Posterior cingulate gyrus (tissue), 11 donors: ENCODE measurements around the gene RAD51B.

Source experiments
- DNase-seq, 10 donors: peaks; one replicate each; pipeline versions ENCODE4 v3.0.0 to v3.0.0-alpha.2; 2020 to 2021; ENCODE audit warnings: mixed read lengths in 3 of 10
- intact Hi-C: fragments of 100-400 bp; cut with DNase I; formaldehyde crosslinking; loops from one replicate; pipeline ENCODE4 v1.15.1; 2023

RAD51B gene

DNA sequence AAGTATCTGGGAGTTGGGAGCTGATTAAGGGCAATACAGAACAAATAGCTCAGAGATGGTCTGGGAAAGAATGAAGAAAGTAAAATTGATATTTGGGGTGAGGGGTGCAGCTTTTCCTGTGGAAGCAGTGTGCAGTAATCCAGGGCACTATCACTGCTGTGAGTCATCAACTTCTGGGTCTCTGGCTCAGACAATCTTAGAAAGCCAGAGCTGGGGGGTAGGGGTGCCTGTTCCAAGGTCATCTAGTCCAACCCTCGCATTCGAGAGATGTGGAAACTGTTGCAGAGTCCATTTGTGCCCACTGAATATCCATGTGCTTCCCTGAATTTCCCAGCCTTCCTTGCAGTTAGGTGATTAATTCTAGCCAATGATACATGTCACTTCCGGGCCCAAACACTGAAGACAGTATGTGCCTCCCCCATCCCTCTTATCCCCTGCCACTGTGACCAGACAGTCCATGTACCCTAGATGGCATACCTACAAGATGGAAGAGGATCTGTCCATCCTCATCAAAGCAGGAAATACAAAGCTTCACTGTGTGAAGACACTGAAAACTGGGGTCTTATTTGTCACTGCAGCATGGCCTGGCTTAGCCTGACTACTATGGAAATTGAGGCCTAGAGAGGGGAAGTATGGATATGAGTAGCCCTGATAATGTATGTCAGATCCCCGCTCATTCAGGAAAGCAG lies 921.4 kb downstream of the RAD51B start:
- intact Hi-C loops: no loop called here
- no peak for DNase-seq

GRCh38 chr14:68741477-68741791 lies 921.9 kb downstream of the RAD51B start:
- intact Hi-C loops: no loop called here
- DNase-seq: no peak

- intact Hi-C loops: no loop called here
- DNase-seq: no peak
Measured at GRCh38 chr14:68741839-68742470, 922.4 kb downstream of the RAD51B start.

- no peak for DNase-seq
- intact Hi-C loops: no loop called here
Measured at GRCh38 chr14:68744613-68745012, 925.0 kb downstream of the RAD51B start.

- DNase-seq: no peak
- intact Hi-C loops: no loop called here
Measured at GRCh38 chr14:68747393-68747792, 927.8 kb downstream of the RAD51B start.

DNA sequence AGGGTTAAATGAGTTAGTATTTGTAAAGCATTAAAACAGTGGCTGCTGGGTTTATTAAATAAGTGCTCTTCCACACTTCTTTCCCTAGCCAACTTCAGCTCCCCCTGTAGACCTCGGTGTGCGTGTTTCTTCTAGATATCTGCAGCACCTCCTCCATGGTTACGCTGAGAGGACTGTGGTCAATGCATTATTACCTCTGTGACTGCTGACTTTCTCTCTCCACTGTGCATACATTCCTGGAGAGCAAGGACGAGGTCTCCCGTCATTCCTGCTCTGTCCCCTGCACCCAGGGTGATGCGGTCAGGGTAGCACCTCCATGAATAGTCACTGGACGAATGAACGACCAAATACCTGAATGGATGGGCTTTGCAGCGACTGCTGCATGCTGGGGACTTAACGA lies 928.7 kb downstream of the RAD51B start:
- intact Hi-C loops: no loop called here

GRCh38 chr14:68748691-68749090 lies 929.1 kb downstream of the RAD51B start:
- DNase-seq: no peak
- intact Hi-C loops: no loop called here

More for the DNA sequence above, 928.7 kb downstream of the RAD51B start:
- DNase-seq: no peak

DNA sequence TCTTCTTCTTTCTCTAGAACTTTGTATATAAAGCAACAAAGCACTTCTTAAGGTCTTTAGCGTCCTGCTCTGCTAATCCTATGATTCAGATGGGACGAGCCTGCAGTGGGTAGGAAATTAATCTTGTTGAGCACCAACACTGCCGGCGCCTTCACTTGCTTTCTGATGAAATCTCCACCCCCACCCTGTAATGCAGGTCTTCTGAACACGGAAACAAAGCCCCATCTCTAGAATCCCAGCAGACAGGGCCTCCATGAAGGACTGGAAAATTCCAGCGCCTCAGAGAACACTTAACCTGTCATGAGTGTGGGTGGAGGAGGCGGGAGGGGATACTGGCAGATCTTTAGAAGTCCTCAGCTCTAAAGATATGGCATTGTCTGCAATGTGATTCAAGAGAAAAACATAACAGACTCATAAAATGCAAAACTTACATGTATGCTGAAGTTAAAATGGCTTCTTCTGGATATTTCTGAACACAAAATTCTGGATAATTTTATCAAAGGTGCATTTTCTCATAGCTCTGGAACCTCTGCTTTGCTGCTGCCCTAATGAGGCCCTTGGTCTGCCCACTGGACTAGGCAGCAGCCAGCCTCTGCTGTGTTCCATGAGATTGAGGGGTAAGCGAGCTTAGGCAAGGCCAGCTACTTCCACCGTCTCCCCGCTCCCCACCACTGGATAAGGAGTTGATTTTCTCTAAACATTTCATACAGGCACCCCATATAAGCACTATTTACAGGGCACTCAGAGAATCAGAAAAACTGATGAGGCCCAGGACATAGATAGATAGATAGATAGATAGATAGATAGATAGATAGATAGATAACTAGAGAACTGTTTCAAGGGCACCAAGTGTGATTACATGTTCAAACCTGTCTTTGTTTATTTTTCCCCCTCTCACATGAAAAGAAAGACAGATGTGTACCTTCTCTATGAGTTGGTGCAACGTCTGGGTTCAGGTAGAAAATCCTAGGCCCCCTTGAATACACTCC lies 930.2 kb downstream of the RAD51B start:
- DNase-seq: peak in 1 of 10 donors; percentile 35

GRCh38 chr14:68752271-68753006 lies 932.9 kb downstream of the RAD51B start:
- intact Hi-C loops: no loop called here

More for the DNA sequence above, 930.2 kb downstream of the RAD51B start:
- intact Hi-C loops: no loop called here

DNA sequence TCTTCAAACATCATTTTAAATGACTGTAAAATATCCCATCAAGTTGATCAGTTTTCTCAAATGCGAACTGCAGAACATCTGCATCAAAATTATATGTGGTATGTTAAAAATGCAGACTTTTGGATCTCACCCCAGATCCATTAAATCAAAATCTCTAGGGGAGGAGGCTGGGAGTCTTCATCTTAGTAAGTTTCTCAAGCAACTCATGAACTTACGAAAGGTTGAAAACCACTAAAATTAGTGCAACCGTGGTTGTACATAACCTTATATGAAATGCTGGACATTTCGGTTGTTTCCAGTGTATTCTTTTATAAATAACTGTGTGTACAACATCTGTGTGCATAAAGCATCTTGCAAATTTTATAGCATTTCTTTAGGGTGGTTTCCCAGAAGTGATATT lies 934.1 kb downstream of the RAD51B start:
- intact Hi-C loops: no loop called here

More at GRCh38 chr14:68752271-68753006, 932.9 kb downstream of the RAD51B start:
- peak in 1 of 10 donors; percentile 6 for DNase-seq

DNA sequence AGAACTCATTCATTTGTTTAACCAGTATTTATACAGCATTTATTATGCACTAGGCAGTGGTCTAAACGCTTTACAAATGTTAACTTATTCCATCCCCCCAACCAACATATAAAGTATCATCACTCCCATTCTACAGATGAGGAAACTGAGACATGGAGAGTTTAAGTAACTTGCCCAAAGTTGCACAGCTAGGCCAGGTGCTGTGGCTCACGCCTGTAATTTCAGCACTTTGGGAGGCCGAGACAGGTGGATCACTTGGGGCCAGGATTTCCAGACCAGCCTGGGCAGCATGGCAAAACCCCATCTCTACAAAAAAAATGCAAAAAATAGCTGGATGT lies 935.4 kb downstream of the RAD51B start:
- DNase-seq: no peak
- intact Hi-C loops: no loop called here

More for the DNA sequence above, 934.1 kb downstream of the RAD51B start:
- no peak for DNase-seq

DNA sequence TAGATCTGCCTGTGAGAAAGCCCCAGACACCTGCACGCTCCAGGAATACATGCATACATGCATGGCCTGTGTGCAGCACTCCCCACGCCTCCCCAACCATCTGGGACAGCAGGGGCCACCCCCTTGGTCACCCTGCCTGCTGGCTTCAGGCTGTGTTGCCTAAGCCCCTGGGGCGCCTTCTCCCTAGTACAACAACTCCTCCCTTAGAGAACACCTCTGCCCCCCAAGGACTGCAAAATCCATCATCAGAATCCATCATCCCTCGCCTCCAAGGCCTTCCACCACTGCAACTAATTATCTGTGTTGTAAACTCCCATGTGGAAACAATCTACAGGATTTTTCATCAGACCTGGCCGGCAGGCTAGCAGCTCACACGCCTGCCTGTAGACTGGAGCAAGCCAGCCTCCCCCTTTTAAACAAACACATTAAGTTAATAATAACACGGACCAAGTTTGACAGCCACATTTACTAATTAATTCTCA lies 936.5 kb downstream of the RAD51B start:
- no peak for DNase-seq

DNA sequence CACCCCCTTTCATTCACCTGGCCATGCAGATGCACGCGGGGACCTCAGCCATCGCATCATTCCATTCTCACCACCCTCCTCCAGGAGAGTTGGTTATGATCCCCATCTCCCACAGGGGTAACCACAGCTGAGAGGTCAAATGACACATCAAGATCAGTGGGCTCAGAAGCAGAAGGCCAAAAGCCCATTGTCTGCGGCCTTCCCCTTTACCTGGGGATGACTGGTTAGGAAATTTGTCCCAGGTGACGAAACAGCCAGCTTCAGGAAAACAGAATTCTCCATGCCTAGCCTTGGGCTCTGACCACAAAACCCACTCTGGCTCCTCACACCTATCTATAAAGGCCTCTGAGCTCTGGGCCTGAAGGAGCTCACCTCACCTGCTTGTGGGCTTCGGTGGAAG lies 937.2 kb downstream of the RAD51B start:
- no peak for DNase-seq
- intact Hi-C loops: no loop called here

More for the DNA sequence above, 936.5 kb downstream of the RAD51B start:
- intact Hi-C loops: no loop called here

GRCh38 chr14:68757618-68758081 lies 938.1 kb downstream of the RAD51B start:
- DNase-seq: no peak
- intact Hi-C loops: no loop called here

DNA sequence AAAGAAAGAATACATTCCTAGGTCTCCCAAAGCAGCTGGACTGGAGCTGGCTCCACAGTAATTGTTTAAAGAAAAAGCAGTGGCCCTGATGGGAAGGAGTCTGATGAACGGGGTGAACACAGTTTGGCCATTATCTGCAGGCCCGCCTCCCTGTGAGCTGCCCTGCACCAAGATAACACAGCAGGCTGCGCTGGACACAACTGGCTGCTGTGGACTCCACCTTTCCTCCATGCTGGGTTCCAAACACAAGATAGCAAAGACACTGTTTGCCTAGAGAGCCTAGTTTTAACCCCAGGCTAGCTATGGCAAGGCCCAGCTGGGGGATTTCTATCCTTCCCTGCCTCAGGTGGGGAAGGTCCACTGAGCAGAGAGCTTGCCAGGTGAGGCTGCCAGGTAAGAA lies 938.7 kb downstream of the RAD51B start:
- intact Hi-C loops: no loop called here
- DNase-seq: no peak

- intact Hi-C loops: no loop called here
- no peak for DNase-seq
Measured at GRCh38 chr14:68759017-68759560, 939.5 kb downstream of the RAD51B start.

DNA sequence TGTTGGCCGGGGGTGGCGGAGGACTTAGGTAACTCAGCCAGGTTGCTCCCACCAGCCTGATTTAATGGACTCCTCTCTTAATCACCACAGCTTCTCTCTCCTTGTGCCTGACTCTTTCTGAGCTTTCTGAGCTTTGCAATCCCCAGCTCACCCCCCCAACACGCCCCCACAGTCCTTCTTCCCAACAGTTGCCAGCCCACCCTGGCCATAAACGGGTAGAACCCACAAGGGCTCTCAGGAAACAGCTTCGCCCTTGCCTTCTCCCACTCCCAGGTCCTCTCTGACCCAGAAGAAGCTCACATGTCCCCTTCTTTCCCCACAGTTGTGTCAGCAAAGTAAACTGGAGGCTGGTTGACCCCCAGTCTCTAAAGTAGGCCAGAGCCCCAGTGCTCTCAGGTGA lies 940.4 kb downstream of the RAD51B start:
- peak in 1 of 10 donors; percentile 16 for DNase-seq
- intact Hi-C loops: no loop called here

DNA sequence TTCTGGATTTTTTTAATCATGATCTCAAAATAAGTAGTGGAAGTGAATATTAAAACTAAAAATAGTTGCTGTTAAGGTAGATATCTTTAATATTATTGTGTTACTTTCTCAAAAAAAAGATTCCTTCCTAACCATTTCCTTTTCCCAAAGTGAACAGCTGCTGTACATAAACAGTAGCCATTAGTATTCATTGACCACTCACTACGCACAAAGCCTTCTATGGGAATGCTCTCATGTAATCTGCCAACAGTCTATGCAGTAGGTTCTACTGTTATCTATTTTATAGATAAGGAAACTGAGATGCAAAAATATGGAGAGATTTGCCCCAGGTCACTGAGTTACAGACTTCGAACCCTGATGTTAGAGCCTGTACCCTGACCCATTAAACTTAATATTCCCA lies 941.2 kb downstream of the RAD51B start:
- intact Hi-C loops: no loop called here
- DNase-seq: no peak

- peak in 1 of 10 donors; percentile 74 for DNase-seq
- intact Hi-C loops: no loop called here
Measured at GRCh38 chr14:68761391-68761790, 941.8 kb downstream of the RAD51B start.
